HAP-1 (cell line): ENCODE measurements around the gene GDF7.

Experiments used
- DNase-seq, 2 experiments: peaks; one replicate each; pipeline ENCODE4 v3.0.0-alpha.2; 2016 to 2020; ENCODE audit warnings: low spot score in 2 of 2
- H3K27me3 ChIP-seq: fragments of 250-450 bp; sonication (Bioruptor Pico); 2 replicates; pipeline ENCODE4 v1.5.1; 2020; ENCODE audit warnings: low read depth, mild to moderate bottlenecking, moderate library complexity
- H3K36me3 ChIP-seq: fragments of 250-450 bp; sonication (Bioruptor Pico); replicated peaks from 2 replicates; pipeline ENCODE4 v1.5.1; 2020; ENCODE audit warnings: mild to moderate bottlenecking
- H3K4me1 ChIP-seq: fragments of 250-450 bp; sonication (Bioruptor Pico); 2 replicates; pipeline ENCODE4 v1.5.1; 2020; ENCODE audit warnings: mild to moderate bottlenecking
- H3K4me3 ChIP-seq: fragments of 250-450 bp; sonication (Bioruptor Pico); 2 replicates; pipeline ENCODE4 v1.5.1; 2020; ENCODE audit warnings: mild to moderate bottlenecking, moderate library complexity
- H3K9me3 ChIP-seq: fragments of 250-450 bp; sonication (Bioruptor Pico); 2 replicates; pipeline ENCODE4 v1.5.1; 2020; ENCODE audit warnings: mild to moderate bottlenecking, moderate library complexity
- in situ Hi-C: fragments of 300-500 bp; cut with MboI; formaldehyde crosslinking; loops from 3 replicates; pipeline ENCODE4 v1.14.3; 2020; ENCODE audit warnings: low sequenced_read_pairs, inconsistent platforms, mixed read lengths

The GDF7 gene

GRCh38 chr2:20650877-20651730 is 15.8 kb upstream of the GDF7 start, which contains the start of gene HS1BP3:
HS1BP3 (minus strand) TSS chr2:20651098; CDS start chr2:20651063, 35 bp downstream.
- H3K9me3 ChIP-seq: no peaks in the 10 kb centered on the region
- in situ Hi-C loops: loop anchor here (25.0 kb wide), 2 partner anchors 461 to 661 kb away; partner anchors contain the start of gene TDRD15
- DNase-seq: peak; percentile 75 to 81
- H3K4me3 ChIP-seq: peak within 1 kb of the TSS; percentile 85
- no peaks in the 10 kb centered on the region for H3K36me3 ChIP-seq
- no peaks in the 10 kb centered on the region for H3K27me3 ChIP-seq
- H3K4me1 ChIP-seq: peaks cover 7% of the 10 kb centered on the region

DNA sequence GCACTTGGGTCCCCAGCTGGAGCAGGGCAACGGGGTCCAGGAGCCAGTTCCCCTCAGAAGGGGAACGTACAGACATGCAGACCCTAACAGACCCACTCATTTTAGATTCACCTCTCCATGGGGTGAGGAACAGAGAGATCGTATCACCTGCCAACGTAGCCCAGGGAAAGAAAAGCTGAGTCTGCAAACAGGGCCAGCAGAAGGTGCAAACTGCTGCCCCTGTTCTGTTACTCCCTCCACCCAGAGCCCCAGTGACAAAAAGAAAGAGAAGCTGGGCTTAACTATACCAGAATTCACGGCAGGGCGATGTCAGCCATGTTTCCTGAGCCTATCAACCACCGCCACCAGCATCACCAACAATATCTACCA is 15.2 kb upstream of the GDF7 start:
- H3K4me1 ChIP-seq: peaks cover 7% of the 10 kb centered on the region
- H3K9me3 ChIP-seq: no peaks in the 10 kb centered on the region
- no peaks in the 10 kb centered on the region for H3K27me3 ChIP-seq
- no peak for DNase-seq
- peak overlapping the region; percentile 85 for H3K4me3 ChIP-seq
- in situ Hi-C loops: loop anchor here (25.0 kb wide), 2 partner anchors 461 to 661 kb away; partner anchors contain the start of gene TDRD15
- no peaks in the 10 kb centered on the region for H3K36me3 ChIP-seq

GRCh38 chr2:20652141-20652540 is 14.8 kb upstream of the GDF7 start:
- Histone ChIP-seq H3K36me3 (no peaks in the 10 kb centered on the region), H3K9me3 (no peaks in the 10 kb centered on the region), H3K4me1 (peaks cover 7% of the 10 kb centered on the region), H3K27me3 (no peaks in the 10 kb centered on the region), H3K4me3 (no peak overlapping the region)
- in situ Hi-C loops: loop anchor here (25.0 kb wide), 2 partner anchors 460 to 660 kb away; partner anchors contain the start of gene TDRD15
- no peak for DNase-seq

DNA sequence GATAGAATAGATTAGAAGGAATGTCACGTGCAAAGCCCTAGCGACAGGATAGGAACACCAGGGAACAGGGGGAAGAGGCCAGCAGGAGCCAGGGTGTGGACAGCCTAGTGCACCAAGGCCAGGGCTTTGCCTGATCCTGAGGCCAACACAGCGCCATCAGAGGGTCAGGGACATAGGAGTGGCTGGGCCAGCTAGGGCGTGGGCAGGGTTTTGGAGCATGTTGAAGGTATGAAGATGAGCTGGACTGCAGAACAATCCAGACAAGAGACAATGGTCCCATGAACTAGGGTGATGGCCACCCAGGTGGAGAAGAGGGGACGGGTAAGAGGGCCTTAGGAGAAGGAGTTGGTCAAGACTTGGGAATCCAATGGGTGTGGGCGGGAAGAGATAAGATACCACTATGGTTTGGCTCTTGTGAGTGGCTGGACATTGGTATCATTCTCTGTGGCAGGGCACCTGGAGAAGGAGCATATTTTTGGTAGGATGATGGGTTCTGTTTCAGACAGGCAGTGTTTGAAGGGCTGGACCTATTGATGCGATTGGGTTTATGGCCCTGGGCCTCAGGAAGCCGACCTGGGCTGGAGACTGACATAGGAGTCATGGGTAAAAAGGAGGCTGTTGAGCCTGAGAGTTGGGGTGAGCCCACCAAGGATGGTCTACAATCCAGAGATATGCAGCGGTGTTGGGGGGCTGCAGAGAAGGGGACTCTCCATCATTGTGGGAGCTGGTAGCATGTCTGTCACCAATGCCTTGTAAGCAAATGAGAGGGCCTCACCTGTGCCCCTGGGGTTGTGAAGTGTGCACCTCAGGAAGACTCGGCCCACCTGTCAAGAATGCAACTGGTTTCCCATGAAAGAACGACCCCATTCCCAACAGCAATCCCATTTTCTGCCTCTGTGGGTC is 14.0 kb upstream of the GDF7 start:
- in situ Hi-C loops: loop anchor here (25.0 kb wide), 2 partner anchors 459 to 659 kb away; partner anchors contain the start of gene TDRD15
- Histone ChIP-seq H3K9me3 (no peaks in the 10 kb centered on the region), H3K36me3 (no peaks in the 10 kb centered on the region), H3K27me3 (no peaks in the 10 kb centered on the region), H3K4me3 (no peak overlapping the region), H3K4me1 (peaks cover 7% of the 10 kb centered on the region)
- no peak for DNase-seq

DNA sequence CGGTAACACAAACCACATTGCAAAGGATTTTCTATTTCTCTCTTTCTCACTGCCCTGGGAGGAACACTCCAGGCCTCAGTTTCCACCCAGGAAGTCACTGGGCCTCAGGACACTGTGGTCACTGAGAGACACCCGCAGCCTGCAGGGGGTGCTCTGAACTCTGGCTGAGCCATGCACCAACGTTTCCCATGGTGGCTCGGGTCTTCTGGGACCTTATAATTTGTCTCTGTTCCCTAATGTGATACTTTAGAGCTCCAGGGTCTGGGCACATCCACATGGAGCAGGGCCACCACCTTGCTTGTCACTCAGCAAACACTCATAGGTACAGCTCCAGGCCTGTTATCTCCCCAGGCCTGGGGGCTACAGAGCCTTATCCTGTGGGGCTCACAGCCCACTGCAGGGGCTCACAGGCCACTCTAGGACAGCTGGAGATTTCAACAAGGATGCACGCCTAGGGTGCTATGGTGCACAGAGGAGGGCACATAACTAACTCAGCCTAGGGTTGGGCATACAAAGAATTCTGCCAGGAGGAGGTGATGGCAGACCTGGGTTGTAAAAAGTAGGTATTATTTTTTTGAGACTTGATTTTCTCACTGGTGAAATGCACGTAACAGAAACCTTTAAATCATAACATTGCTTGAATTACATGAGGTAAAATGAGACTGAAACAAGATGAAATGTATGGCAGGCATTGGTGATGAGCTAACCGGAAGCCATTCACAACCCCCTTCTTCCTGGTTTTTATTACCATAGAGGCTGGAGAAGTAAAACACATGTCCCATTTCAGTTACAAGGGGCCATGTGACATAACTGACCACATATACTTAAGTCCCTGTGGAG is 13.0 kb upstream of the GDF7 start:
- in situ Hi-C loops: loop anchor here (25.0 kb wide), 2 partner anchors 458 to 658 kb away; partner anchors contain the start of gene TDRD15
- no peaks in the 10 kb centered on the region for H3K9me3 ChIP-seq
- no peaks in the 10 kb centered on the region for H3K36me3 ChIP-seq
- DNase-seq: no peak
- H3K4me3 ChIP-seq: no peak overlapping the region
- H3K4me1 ChIP-seq: peaks cover 7% of the 10 kb centered on the region
- H3K27me3 ChIP-seq: peaks cover 3% of the 10 kb centered on the region

GRCh38 chr2:20654535-20654813 is 12.5 kb upstream of the GDF7 start:
- no peaks in the 10 kb centered on the region for H3K9me3 ChIP-seq
- peaks cover 9% of the 10 kb centered on the region for H3K27me3 ChIP-seq
- H3K4me1 ChIP-seq: peaks cover 7% of the 10 kb centered on the region
- in situ Hi-C loops: loop anchor here (25.0 kb wide), 2 partner anchors 458 to 658 kb away; partner anchors contain the start of gene TDRD15
- DNase-seq: no peak
- H3K36me3 ChIP-seq: no peaks in the 10 kb centered on the region
- no peak overlapping the region for H3K4me3 ChIP-seq

DNA sequence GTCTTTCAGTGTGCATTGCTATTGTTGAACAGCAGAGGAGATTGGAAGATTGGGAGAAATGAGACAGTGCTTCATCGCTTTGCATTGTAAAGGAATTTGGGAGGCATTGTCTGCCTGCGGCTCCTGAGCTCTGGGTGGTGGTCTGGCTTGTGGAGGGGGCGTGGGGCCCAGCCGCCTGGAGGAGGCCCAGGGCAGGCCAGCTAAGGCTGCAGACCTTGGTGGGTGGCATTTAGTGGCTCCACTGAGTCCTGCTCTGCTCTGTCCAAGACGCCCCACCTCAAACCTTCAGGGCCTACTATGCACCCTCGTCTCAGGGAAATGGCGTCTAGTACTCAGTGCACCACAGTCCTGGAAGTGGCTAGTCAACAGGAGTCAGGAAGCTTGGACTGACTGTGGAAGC is 10.4 kb upstream of the GDF7 start:
- H3K4me3 ChIP-seq: no peak overlapping the region
- in situ Hi-C loops: loop anchor here (25.0 kb wide), 2 partner anchors 456 to 656 kb away; partner anchors contain the start of gene TDRD15

GRCh38 chr2:20657522-20658235 is 9.3 kb upstream of the GDF7 start:
- Histone ChIP-seq H3K9me3 (no peaks in the 10 kb centered on the region), H3K27me3 (peaks cover 21% of the 10 kb centered on the region), H3K36me3 (no peaks in the 10 kb centered on the region), H3K4me3 (no peak overlapping the region), H3K4me1 (no peaks in the 10 kb centered on the region)
- no peak for DNase-seq
- in situ Hi-C loops: loop anchor here (25.0 kb wide), 2 partner anchors 455 to 655 kb away; partner anchors contain the start of gene TDRD15

More for the DNA sequence above, 10.4 kb upstream of the GDF7 start:
- no peaks in the 10 kb centered on the region for H3K9me3 ChIP-seq
- DNase-seq: no peak
- no peaks in the 10 kb centered on the region for H3K36me3 ChIP-seq
- H3K27me3 ChIP-seq: peaks cover 21% of the 10 kb centered on the region
- H3K4me1 ChIP-seq: peaks cover under 1% of the 10 kb centered on the region

- Histone ChIP-seq H3K27me3 (peaks cover 21% of the 10 kb centered on the region), H3K36me3 (no peaks in the 10 kb centered on the region), H3K4me1 (no peaks in the 10 kb centered on the region), H3K9me3 (no peaks in the 10 kb centered on the region), H3K4me3 (no peak overlapping the region)
- in situ Hi-C loops: loop anchor here (5.0 to 25.0 kb wide), 3 partner anchors 302 to 652 kb away; partner anchors contain the start of gene TDRD15
- DNase-seq: no peak
These were observed 6.2 kb upstream of the GDF7 start for GRCh38 chr2:20660506-20661420.

DNA sequence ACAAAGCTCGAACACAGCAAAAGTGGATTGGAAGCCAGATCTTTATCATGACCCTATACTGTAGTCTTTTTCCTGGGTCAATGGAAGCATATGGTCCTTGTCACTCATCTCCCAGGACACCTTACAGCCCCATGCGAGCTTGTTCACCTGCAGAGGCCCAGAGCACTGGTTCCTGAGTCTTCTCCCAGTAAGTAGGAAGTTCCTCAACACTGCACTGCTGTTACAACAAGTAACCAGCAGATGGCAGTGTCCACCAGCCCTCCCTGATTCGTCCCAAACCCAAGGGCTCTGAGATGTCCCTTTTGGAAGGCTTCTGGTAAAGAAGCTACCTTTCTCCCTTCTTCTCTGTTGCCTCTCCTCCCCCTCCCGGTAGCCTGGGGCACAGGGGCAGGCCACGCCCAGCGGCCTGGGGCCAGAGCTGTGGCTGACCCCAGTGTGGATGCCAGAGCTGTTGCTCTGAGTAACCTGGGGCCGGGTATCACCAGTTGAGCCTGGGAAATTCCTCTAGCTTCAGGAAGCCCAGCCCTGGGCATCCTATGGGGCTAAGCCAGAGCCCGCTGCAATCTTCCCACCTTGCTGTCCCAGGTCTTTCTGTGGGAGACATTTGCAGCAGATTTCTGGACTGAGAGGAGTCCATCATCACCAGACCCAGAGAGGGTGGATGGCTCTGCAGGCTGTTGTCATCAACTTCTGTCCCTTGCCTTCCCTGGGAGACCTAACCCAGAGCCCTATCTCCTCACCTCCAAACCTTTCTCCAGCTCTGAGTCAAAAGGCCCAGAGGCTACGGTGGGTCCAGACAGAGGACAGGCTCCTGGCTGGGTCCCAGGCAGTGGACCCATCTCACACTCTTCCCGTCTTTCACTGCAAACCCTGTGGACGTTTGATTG is 5.3 kb upstream of the GDF7 start:
- H3K27me3 ChIP-seq: peaks cover 21% of the 10 kb centered on the region
- no peaks in the 10 kb centered on the region for H3K4me1 ChIP-seq
- H3K9me3 ChIP-seq: no peaks in the 10 kb centered on the region
- in situ Hi-C loops: loop anchor here (5.0 to 25.0 kb wide), 3 partner anchors 301 to 651 kb away; partner anchors contain the start of gene TDRD15
- H3K36me3 ChIP-seq: no peaks in the 10 kb centered on the region
- H3K4me3 ChIP-seq: no peak overlapping the region
- peak; percentile 73 to 76 for DNase-seq
